K562 (cell line): ENCODE measurements around the gene VCX3B. TPM values are rescaled to one million over a fixed set of nuclear protein-coding genes. Genes with fewer than 3 reads are reported as not detected.

ENCODE experiments used
- ATAC-seq: fragments of 200-7000 bp; cut with Tn5 transposase; 3 replicates; pipeline ENCODE4 v1.9.1; 2020; ENCODE audit warnings: moderate library complexity
- BruUV-seq: library from RNA; stranded (reverse); fragments of 400-500 nt; replicated peaks from 2 replicates; lab custom pipeline; 2021; lab: Mats Ljungman, UMichigan
- CTCF ChIA-PET: fragments of 300-600 bp; formaldehyde crosslinking; extraction: SDS; loops from one replicate; lab custom pipeline; 2021; ENCODE audit warnings: low intra/inter-chr PET ratio; lab: Yijun Ruan, JAX
- POLR2A ChIA-PET: fragments of 300-600, 350-650 bp; sonication (Branson Sonifier 250); formaldehyde crosslinking; extraction: SDS; loops from one replicate; lab custom pipeline; 2021; ENCODE audit warnings: antibody characterized with exemption, inconsistent platforms; lab: Yijun Ruan, JAX
- DNase-seq, 4 experiments: peaks; one replicate each; pipeline versions ENCODE4 v3.0.0 to v3.0.0-alpha.2; 2011 to 2018; ENCODE audit warnings: low spot score in 3 of 4, mixed read lengths in 3 of 4; ENCODE audit errors: extremely low read depth in 1 of 4
- FAIRE-seq: peaks from 2 replicates; lab custom pipeline; 2011; peaks lifted over from hg19 to GRCh38; lab: Jason Lieb, UNC
- H2AFZ ChIP-seq: 2 replicates; pipeline ENCODE4 v1.6.0; 2011; ENCODE audit warnings: low read depth, low read length, control low read depth, inconsistent platforms
- H3K27ac ChIP-seq: fragments of 200-600 bp; 3 replicates; pipeline ENCODE4 v1.8.0; 2011; ENCODE audit warnings: low read depth, mild to moderate bottlenecking, control low read depth, inconsistent platforms, low read length, moderate library complexity, mixed read lengths; ENCODE audit errors: extremely low read depth
- H3K27me3 ChIP-seq, 2 experiments: fragments of 300-600 bp in 1 of 2; 2 replicates in 1 of 2; 3 replicates in 1 of 2; pipeline versions ENCODE4 v1.6.0 to v1.8.0; 2011; ENCODE audit warnings: inconsistent platforms in 2 of 2, low read length in 2 of 2, mild to moderate bottlenecking in 1 of 2, mixed read lengths in 1 of 2, moderate library complexity in 1 of 2; ENCODE audit not compliant: control insufficient read depth in 2 of 2, insufficient read depth in 2 of 2
- H3K36me3 ChIP-seq: fragments of 300-600 bp; 3 replicates; pipeline ENCODE4 v1.8.0; 2011; ENCODE audit warnings: mild to moderate bottlenecking, low read length, inconsistent platforms; ENCODE audit not compliant: control insufficient read depth, insufficient read depth
- H3K4me1 ChIP-seq, 2 experiments: fragments of 200-600 bp in 1 of 2; replicated peaks in 1 of 2; 2 replicates in 1 of 2; 3 replicates in 1 of 2; pipeline versions ENCODE4 v1.5.1 to v1.8.0; 2011; ENCODE audit warnings: inconsistent platforms in 2 of 2, low read length in 2 of 2, mild to moderate bottlenecking in 1 of 2, mixed read lengths in 1 of 2, moderate library complexity in 1 of 2; ENCODE audit not compliant: control insufficient read depth in 2 of 2, insufficient read depth in 2 of 2
- H3K4me2 ChIP-seq: 2 replicates; pipeline ENCODE4 v1.6.1; 2011; ENCODE audit warnings: low read length, control low read depth, inconsistent platforms, mixed read lengths; ENCODE audit not compliant: insufficient read depth
- H3K4me3 ChIP-seq: fragments of 200-600 bp; sonication (generic), shearing (Covaris generic); 2 replicates; pipeline ENCODE4 v1.5.1; 2016; ENCODE audit warnings: control low read depth, inconsistent platforms
- H3K79me2 ChIP-seq: fragments of 200-600 bp; 3 replicates; pipeline ENCODE4 v1.8.0; 2011; ENCODE audit warnings: low read length, inconsistent platforms; ENCODE audit not compliant: control insufficient read depth, insufficient read depth
- H3K9ac ChIP-seq, 2 experiments: 2 replicates each; pipeline versions ENCODE4 v1.6.0 to v1.6.1; 2011; ENCODE audit warnings: low read depth in 2 of 2, low read length in 2 of 2, control low read depth in 1 of 2, inconsistent platforms in 1 of 2, mild to moderate bottlenecking in 1 of 2, mixed read lengths in 1 of 2; ENCODE audit not compliant: insufficient read depth in 1 of 2
- H3K9me1 ChIP-seq: one replicate; pipeline ENCODE4 v1.6.0; 2011; ENCODE audit warnings: inconsistent platforms, mild to moderate bottlenecking, low read length, moderate library complexity; ENCODE audit not compliant: control insufficient read depth, insufficient read depth
- H3K9me3 ChIP-seq: replicated peaks from 2 replicates; pipeline ENCODE4 v1.5.1; 2011; ENCODE audit warnings: low read depth, low read length, inconsistent platforms; ENCODE audit not compliant: control insufficient read depth, insufficient read depth
- H4K20me1 ChIP-seq: replicated peaks from 2 replicates; pipeline ENCODE4 v1.6.1; 2011; ENCODE audit warnings: low read length, inconsistent platforms, mixed read lengths; ENCODE audit not compliant: control insufficient read depth, insufficient read depth
- CHD7 ChIP-seq: fragments of 200-600 bp; sonication (generic); IDR thresholded peaks from one replicate; pipeline ENCODE4 v1.6.1; 2012; ENCODE audit warnings: mild to moderate bottlenecking, low read depth, low read length, inconsistent platforms
- PATZ1 ChIP-seq: fragments of 250-450 bp; sonication (Bioruptor Pico); IDR thresholded peaks from 2 replicates; pipeline ENCODE4 v1.5.0; 2020; ENCODE audit warnings: mild to moderate bottlenecking, borderline replicate concordance
- XRCC5 ChIP-seq: fragments of 200-400 bp; formaldehyde crosslinking; IDR thresholded peaks from 2 replicates; pipeline ENCODE4 v1.6.1; 2017; ENCODE audit warnings: low read depth, mild to moderate bottlenecking, low read length
- ZNF518B ChIP-seq: fragments of 250-450 bp; sonication (Bioruptor Pico); IDR thresholded peaks from 2 replicates; pipeline ENCODE4 v1.5.0; 2021; ENCODE audit warnings: mild to moderate bottlenecking, moderate library complexity
- WGBS: fragments of 100-300 bp; shearing (Covaris generic); methylation state at CpG from one replicate; pipeline ENCODE4 v1.1.6; 2016; ENCODE audit warnings: low coverage, mixed read lengths; ENCODE audit not compliant: insufficient coverage; ENCODE audit errors: missing lambda C conversion rate; 5-methylcytosine and 5-hydroxymethylcytosine counted together
- in situ Hi-C: fragments of 300-500 bp; cut with MboI; formaldehyde crosslinking; loops from 4 replicates; pipeline ENCODE4 v1.15.0; 2018; ENCODE audit warnings: inconsistent platforms, mixed read lengths
- intact Hi-C: fragments of 100-400 bp; cut with micrococcal nuclease; formaldehyde crosslinking; loops from 2 replicates; pipeline ENCODE4 v1.14.2; 2022
- polyA plus RNA-seq, 8 experiments: library from polyadenylated mRNA; depleted of rRNA in 4 of 8; stranded (reverse) in 5 of 8; unstranded in 3 of 8; fragments of >200 nt; fragmentation: Nextera tagmentation in 2 of 8; fragmentation: Illumina TruSeq in 1 of 8; extraction: Ambion mirVana in 2 of 8; extraction: Trizol in 1 of 8; gene quantifications; 2 replicates each; pipeline versions ENCODE4 v1.2.1 to v1.2.3, GENCODE V29; 2011 to 2014; ENCODE audit warnings: inconsistent platforms in 1 of 8, missing spikeins in 1 of 8
- total RNA-seq, 7 experiments: library from RNA; depleted of rRNA in 6 of 7; stranded (reverse); fragments of >200 nt in 6 of 7; fragmentation: Illumina TruSeq in 2 of 7; extraction: Trizol in 2 of 7; gene quantifications; 2 replicates each; pipeline versions ENCODE4 v1.2.1 to v1.2.3, GENCODE V29; 2011 to 2021; ENCODE audit warnings: low replicate concordance in 1 of 7

Gene VCX3B
- total and polyA plus RNA-seq, 9 of the 15 experiments (the other 6 are each of a cell fraction or from before 2014, with no cell fraction given), result 0.27 to 14.6 (median 3.2) TPM

- Histone ChIP-seq H3K4me3 (no peak overlapping the region), H3K27ac (no peak overlapping the region), H4K20me1 (no peaks in the 10 kb centered on the region), H2AFZ (no peak overlapping the region), H3K36me3 (no peaks in the 10 kb centered on the region), H3K9me1 (no peaks in the 10 kb centered on the region), H3K9ac (no peak overlapping the region), H3K4me1 (no peaks in the 10 kb centered on the region), H3K4me2 (no peak overlapping the region), H3K9me3 (no peaks in the 10 kb centered on the region), H3K27me3 (no peaks in the 10 kb centered on the region), H3K79me2 (no peaks in the 10 kb centered on the region)
- POLR2A ChIA-PET, result no interaction called here
- FAIRE-seq (no peak), DNase-seq (no peak), ATAC-seq (no peak)
- in situ Hi-C loops, result no loop called here
- 5% methylated on average over 8 of the region's 8 CpGs for WGBS
- CTCF ChIA-PET, result no interaction called here
- intact Hi-C loops, result no loop called here
- no TSS peak for BruUV-seq
- no peak for TF ChIP-seq ZNF518B
- no peak for TF ChIP-seq XRCC5
- no peak for TF ChIP-seq PATZ1 (CRISPR knock-in tag)
- no peak for TF ChIP-seq CHD7
These were observed 19.8 kb downstream of the VCX3B start for GRCh38 chrX:8484360-8484949.
